ENCODE results near the gene GRIK5.

The GRIK5 gene

DNA sequence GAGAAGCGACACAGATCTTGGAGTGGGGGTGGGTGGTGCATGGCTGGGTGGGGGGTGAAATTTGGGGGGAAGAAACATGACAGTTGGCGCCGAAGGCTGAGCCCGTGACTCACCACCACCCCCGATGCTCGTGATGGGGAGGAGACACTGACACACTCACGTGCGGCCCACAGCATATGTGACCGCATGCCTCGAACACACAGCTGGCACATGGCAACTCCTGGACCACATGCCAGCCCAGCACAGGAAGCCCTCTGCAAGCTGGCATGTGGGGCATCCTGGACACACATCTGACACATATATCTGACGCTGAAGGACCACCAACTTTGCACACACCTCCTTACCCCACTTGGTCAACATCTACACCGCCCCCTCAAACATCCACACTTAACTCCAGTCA lies 1.2 kb upstream of the GRIK5 start:
- peaks cover 33% of the 10 kb centered on the region for H3K27me3 ChIP-seq (replicated peaks; ENCODE audit: control insufficient read depth, insufficient read depth, low read length)
- no peak overlapping the region for H3K9ac ChIP-seq (ENCODE audit: low read length)
- no peak overlapping the region for H3K4me3 ChIP-seq (ENCODE audit: low read length)
- no peaks in the 10 kb centered on the region for H3K9me3 ChIP-seq (ENCODE audit: control insufficient read depth, low read length)
- DNase-seq (ENCODE audit: low read depth) = no peak
- no peaks in the 10 kb centered on the region for H3K36me3 ChIP-seq (ENCODE audit: control insufficient read depth, insufficient read depth, low read length, severe bottlenecking)
- peaks cover 6% of the 10 kb centered on the region for H3K4me1 ChIP-seq (ENCODE audit: control insufficient read depth, insufficient read depth, low read length)

DNA sequence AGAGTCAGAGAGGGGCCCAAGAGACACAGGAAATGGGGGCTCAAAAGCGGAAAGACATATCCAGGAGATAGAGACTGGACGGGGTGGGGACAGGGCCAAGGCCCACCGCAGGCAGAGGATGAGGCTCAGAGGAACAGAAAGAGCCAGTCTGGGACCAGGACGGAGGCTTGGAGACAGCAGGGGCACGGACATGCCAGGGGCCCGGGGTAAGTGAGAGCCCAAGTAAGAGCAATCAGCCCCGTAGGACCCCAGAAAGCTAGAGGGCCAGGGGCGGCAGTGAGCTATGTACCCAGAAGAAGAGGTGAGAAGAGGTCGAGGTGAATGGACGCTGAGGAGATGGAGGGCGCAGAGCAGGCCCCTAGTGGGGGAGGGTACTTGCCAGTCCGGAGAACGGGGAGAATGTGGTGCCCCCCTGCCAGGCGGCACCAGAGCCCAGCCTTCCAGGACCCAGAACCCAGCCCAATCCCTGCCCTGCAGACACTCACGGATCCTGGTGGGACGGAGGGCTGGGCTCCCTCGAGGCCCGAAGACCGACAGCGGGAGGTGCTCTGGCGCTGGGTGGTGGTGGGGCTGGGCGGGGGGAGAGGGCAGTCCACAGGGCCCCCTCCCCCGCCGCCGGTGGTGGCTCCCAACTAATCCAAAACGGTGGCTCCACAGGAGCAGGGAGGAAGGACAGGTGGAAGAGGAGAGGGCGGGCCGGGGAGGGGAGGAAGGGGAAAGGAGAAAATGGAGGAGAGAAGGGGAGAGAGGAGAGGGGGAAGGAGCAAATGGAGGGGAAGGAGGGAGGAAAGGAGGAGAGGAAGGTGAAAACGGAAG lies 1.0 kb downstream of the GRIK5 start:
- no peak overlapping the region for H3K9ac ChIP-seq (ENCODE audit: low read length)
- no peak for DNase-seq (ENCODE audit: low read depth)
- H3K9me3 ChIP-seq (ENCODE audit: control insufficient read depth, low read length) = no peaks in the 10 kb centered on the region
- H3K27me3 ChIP-seq (replicated peaks; ENCODE audit: control insufficient read depth, insufficient read depth, low read length) = peaks cover 55% of the 10 kb centered on the region
- no peak overlapping the region for H3K4me3 ChIP-seq (ENCODE audit: low read length)
- H3K36me3 ChIP-seq (ENCODE audit: control insufficient read depth, insufficient read depth, low read length, severe bottlenecking) = no peaks in the 10 kb centered on the region
- no peaks in the 10 kb centered on the region for H3K4me1 ChIP-seq (ENCODE audit: control insufficient read depth, insufficient read depth, low read length)

DNA sequence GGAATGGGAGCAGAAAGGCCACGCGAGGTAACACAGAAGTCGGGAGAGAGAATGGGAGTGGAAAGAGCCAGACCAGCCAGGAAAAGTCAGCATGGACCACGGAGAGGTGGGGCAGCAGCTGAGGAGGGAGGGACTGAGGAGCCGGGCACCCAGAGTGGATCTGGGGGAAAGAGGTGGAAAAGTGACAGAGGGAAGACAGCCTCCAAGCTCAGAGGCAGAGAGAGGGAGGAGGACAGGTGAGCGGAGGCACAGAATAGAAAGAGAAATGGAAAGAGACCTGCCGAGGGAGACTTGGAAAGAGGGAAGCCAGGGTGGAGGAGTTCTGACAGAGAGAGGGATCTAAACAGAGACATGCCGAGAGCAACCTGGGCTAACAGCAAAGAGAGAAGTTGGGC lies 1.6 kb downstream of the GRIK5 start:
- H3K4me1 ChIP-seq (ENCODE audit: control insufficient read depth, insufficient read depth, low read length) = no peaks in the 10 kb centered on the region
- no peak for DNase-seq (ENCODE audit: low read depth)
- no peaks in the 10 kb centered on the region for H3K9me3 ChIP-seq (ENCODE audit: control insufficient read depth, low read length)
- H3K27me3 ChIP-seq (replicated peaks; ENCODE audit: control insufficient read depth, insufficient read depth, low read length) = peaks cover 57% of the 10 kb centered on the region
- no peak overlapping the region for H3K4me3 ChIP-seq (ENCODE audit: low read length)
- no peak overlapping the region for H3K9ac ChIP-seq (ENCODE audit: low read length)
- H3K36me3 ChIP-seq (ENCODE audit: control insufficient read depth, insufficient read depth, low read length, severe bottlenecking) = no peaks in the 10 kb centered on the region

DNA sequence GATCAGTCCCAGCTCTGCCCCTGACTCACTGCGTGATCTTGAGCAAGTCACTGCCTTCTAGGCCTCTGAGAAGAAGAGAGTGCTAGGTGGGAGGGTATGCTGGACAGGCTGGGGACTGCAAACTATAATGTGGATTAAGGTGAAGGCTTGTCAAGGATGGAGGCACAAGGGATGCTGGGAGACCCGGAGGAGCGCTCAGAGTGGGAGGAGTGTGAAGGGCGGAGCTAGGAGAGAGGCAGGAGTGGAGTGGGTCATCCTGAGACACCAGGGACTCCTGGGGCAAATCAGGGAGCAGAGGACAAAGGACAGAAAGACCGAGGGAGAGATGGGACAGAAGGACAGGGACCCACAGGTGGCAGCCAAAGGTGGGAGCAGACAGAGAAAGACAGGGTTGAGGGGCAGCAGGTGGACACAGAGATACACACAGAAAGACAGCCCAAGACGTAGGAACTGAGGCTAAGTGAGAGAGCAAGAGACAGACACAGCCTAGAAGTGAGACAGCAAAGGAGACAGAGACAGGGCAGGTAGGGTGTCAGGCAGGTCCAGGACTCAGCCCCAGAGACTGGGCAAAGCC lies 2.6 kb downstream of the GRIK5 start:
- Histone ChIP-seq H3K4me3 (ENCODE audit: low read length) (no peak overlapping the region), H3K9me3 (ENCODE audit: control insufficient read depth, low read length) (no peaks in the 10 kb centered on the region), H3K9ac (ENCODE audit: low read length) (no peak overlapping the region), H3K27me3 (replicated peaks; ENCODE audit: control insufficient read depth, insufficient read depth, low read length) (peaks cover 64% of the 10 kb centered on the region), H3K4me1 (ENCODE audit: control insufficient read depth, insufficient read depth, low read length) (no peaks in the 10 kb centered on the region), H3K36me3 (ENCODE audit: control insufficient read depth, insufficient read depth, low read length, severe bottlenecking) (no peaks in the 10 kb centered on the region)
- DNase-seq (ENCODE audit: low read depth) = no peak

DNA sequence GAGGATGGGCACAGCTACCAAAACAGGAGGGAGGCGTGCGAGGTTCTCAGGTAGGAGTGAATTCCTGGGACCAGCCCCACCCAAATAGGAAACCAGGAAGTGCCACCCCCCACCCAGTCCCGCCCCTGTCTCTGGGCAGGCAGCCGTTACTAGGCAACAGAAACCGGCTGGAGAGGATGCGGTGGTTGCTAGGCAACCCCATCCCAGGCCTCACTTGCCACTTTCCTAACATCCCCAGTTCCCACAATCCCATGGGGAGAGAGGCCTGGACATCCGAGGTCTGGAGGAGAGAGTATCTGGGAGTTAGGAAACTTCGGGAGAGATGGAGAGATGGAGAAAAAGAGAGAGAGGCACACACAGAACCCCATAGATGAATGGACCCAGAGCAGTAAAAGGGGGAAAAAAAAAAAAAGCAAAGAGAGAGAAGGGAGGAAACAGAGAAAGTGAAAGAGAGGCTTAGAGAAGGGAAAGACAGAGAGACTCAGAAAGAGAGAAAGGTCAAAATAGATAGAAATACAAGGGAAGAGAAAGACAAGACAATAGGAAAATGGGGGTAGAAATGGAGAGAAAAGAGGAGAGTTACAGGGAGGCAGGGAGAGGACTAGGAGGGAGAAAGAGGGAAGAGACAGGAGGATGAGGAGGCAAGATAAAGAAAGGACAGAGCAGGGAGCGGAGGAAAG lies 3.8 kb downstream of the GRIK5 start:
- peaks cover 71% of the 10 kb centered on the region for H3K27me3 ChIP-seq (replicated peaks; ENCODE audit: control insufficient read depth, insufficient read depth, low read length)
- no peak overlapping the region for H3K9ac ChIP-seq (ENCODE audit: low read length)
- H3K36me3 ChIP-seq (ENCODE audit: control insufficient read depth, insufficient read depth, low read length, severe bottlenecking) = no peaks in the 10 kb centered on the region
- H3K4me1 ChIP-seq (ENCODE audit: control insufficient read depth, insufficient read depth, low read length) = no peaks in the 10 kb centered on the region
- no peaks in the 10 kb centered on the region for H3K9me3 ChIP-seq (ENCODE audit: control insufficient read depth, low read length)
- H3K4me3 ChIP-seq (ENCODE audit: low read length) = no peak overlapping the region
- DNase-seq (ENCODE audit: low read depth) = no peak

DNA sequence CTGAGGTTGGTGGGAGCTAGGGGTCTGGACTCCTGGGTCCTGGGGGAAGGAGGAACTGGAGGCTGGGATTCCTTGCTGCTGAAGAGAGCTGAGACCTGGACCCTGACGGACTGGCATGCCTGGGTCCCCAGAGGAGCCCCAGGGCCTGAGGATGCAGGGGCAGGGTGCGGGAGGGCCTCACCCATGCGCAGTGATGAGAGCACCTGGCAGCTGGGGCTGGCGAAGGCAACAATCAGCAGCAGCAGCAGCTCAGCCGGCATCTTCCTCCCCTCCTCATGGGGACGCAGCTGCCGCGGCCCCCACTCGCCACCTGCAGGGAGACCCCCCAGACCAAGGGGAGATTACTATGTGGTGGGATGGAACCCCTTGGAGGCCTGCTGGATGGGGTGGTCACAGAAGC lies 4.5 kb downstream of the GRIK5 start:
- no peak overlapping the region for H3K4me3 ChIP-seq (ENCODE audit: low read length)
- no peaks in the 10 kb centered on the region for H3K9me3 ChIP-seq (ENCODE audit: control insufficient read depth, low read length)
- no peak overlapping the region for H3K9ac ChIP-seq (ENCODE audit: low read length)
- no peaks in the 10 kb centered on the region for H3K4me1 ChIP-seq (ENCODE audit: control insufficient read depth, insufficient read depth, low read length)
- H3K36me3 ChIP-seq (ENCODE audit: control insufficient read depth, insufficient read depth, low read length, severe bottlenecking) = no peaks in the 10 kb centered on the region
- peaks cover 66% of the 10 kb centered on the region for H3K27me3 ChIP-seq (replicated peaks; ENCODE audit: control insufficient read depth, insufficient read depth, low read length)
- DNase-seq (ENCODE audit: low read depth) = no peak

DNA sequence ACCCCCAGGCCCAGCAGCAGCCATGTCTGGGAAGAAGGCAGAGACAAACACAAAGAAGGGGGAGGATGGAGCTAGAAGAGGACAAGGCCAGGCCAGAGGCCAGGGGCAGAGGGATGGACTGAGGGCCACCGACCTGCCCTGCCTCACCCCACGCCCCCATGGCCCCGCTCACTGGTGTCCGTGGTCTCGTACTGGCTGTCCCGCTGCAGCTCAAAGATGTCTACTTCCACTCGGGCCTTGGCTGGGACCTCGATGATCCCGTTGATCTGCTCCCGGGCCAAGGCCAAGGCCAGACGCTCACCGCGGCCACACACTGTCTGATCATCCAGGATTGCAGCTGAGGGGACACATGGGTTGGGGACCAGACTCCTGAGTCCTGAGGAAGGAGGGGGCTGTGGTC lies 5.0 kb downstream of the GRIK5 start:
- DNase-seq (ENCODE audit: low read depth) = no peak
- Histone ChIP-seq H3K4me3 (ENCODE audit: low read length) (no peak overlapping the region), H3K9me3 (ENCODE audit: control insufficient read depth, low read length) (no peaks in the 10 kb centered on the region), H3K36me3 (ENCODE audit: control insufficient read depth, insufficient read depth, low read length, severe bottlenecking) (no peaks in the 10 kb centered on the region), H3K9ac (ENCODE audit: low read length) (no peak overlapping the region), H3K27me3 (replicated peaks; ENCODE audit: control insufficient read depth, insufficient read depth, low read length) (peaks cover 68% of the 10 kb centered on the region), H3K4me1 (ENCODE audit: control insufficient read depth, insufficient read depth, low read length) (no peaks in the 10 kb centered on the region)

DNA sequence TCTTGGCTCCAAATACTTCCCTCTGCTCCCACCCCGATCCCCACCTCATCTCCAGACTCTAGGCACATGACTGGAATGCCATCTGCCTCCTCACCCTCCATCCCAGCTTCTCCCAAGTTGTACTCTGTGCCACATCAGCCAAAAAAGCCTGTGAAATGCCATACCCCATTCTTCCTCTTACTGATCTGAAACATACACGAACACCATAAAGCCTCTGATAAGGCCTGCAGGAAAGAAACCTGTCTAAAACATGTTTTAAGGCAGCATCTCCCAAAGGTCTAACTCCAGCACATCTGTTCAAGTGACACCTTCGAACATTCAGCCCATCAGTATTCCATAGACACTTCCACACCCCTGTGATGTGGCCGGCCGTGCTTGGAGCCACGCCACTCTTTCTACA lies 5.6 kb downstream of the GRIK5 start:
- H3K4me3 ChIP-seq (ENCODE audit: low read length) = no peak overlapping the region
- H3K9me3 ChIP-seq (ENCODE audit: control insufficient read depth, low read length) = no peaks in the 10 kb centered on the region
- H3K9ac ChIP-seq (ENCODE audit: low read length) = no peak overlapping the region
- no peaks in the 10 kb centered on the region for H3K36me3 ChIP-seq (ENCODE audit: control insufficient read depth, insufficient read depth, low read length, severe bottlenecking)
- no peak for DNase-seq (ENCODE audit: low read depth)
- H3K27me3 ChIP-seq (replicated peaks; ENCODE audit: control insufficient read depth, insufficient read depth, low read length) = peaks cover 69% of the 10 kb centered on the region
- H3K4me1 ChIP-seq (ENCODE audit: control insufficient read depth, insufficient read depth, low read length) = no peaks in the 10 kb centered on the region

DNA sequence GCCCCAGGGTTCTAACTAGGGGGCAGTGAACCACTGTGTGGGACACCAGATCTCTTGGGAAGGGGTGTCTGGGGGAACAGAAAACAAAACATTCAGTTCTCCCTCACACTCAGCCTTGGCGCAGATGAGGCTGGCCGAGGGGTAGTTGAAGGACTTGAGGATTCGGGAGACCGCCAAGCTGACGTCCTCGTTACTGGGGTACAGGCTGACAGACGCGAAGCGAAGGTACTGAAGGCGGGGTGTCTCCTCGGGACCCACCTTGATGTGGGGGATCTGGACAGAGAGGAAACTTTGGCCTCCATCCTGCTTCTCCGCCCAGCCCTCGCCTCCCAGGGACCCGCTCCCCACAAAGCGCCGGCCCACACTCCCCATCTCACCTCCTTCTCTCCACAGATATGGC lies 7.6 kb downstream of the GRIK5 start:
- Histone ChIP-seq H3K9ac (ENCODE audit: low read length) (no peak overlapping the region), H3K27me3 (replicated peaks; ENCODE audit: control insufficient read depth, insufficient read depth, low read length) (peaks cover 63% of the 10 kb centered on the region), H3K4me3 (ENCODE audit: low read length) (no peak overlapping the region), H3K9me3 (ENCODE audit: control insufficient read depth, low read length) (no peaks in the 10 kb centered on the region), H3K36me3 (ENCODE audit: control insufficient read depth, insufficient read depth, low read length, severe bottlenecking) (no peaks in the 10 kb centered on the region), H3K4me1 (ENCODE audit: control insufficient read depth, insufficient read depth, low read length) (no peaks in the 10 kb centered on the region)
- no peak for DNase-seq (ENCODE audit: low read depth)

DNA sequence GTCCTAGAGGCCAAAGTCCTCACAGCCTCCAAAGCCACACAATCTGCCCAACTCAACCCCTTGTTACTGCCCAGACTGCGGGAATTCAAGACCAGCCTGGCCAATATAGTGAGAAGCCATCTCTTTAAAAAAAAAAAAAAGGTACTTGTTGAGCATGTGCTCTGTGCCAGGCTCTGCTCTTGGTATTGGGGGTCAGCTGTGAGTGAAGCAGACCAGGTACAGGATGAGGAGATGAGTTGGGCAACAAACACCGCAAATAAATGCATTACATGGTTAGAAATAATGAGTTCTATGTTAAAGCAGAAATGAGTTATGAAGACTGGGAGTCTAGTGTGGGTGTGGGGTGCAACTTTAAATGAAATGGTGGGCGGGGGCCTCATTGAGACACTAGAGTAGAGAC lies 9.9 kb downstream of the GRIK5 start:
- no peak for DNase-seq (ENCODE audit: low read depth)
- H3K9me3 ChIP-seq (ENCODE audit: control insufficient read depth, low read length) = no peaks in the 10 kb centered on the region

DNA sequence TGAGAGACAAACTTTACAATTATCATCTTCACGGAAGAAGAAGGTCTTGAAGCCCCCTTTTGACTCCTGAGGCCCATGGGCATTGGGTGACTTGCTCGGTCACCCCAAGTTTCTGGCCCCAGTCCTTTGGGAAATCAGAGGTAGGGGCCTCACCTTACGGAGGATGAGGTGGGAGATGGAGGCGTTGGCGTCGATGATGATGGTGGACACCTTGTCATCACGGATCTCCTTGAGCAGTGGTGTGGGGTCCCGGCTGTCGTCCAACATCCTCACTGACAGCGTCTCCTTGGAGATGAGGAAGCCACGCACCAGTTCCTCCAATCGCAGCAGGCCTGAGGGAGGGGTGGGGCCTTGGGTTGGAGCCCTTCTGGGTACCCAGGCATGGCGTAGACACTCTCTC lies 10.8 kb downstream of the GRIK5 start:
- H3K9me3 ChIP-seq (ENCODE audit: control insufficient read depth, low read length) = no peaks in the 10 kb centered on the region
- no peak for DNase-seq (ENCODE audit: low read depth)
- H3K4me1 ChIP-seq (ENCODE audit: control insufficient read depth, insufficient read depth, low read length) = no peaks in the 10 kb centered on the region
- no peaks in the 10 kb centered on the region for H3K36me3 ChIP-seq (ENCODE audit: control insufficient read depth, insufficient read depth, low read length, severe bottlenecking)
- peaks cover 54% of the 10 kb centered on the region for H3K27me3 ChIP-seq (replicated peaks; ENCODE audit: control insufficient read depth, insufficient read depth, low read length)
- no peak overlapping the region for H3K4me3 ChIP-seq (ENCODE audit: low read length)
- no peak overlapping the region for H3K9ac ChIP-seq (ENCODE audit: low read length)

More for the DNA sequence above, 9.9 kb downstream of the GRIK5 start:
- H3K27me3 ChIP-seq (replicated peaks; ENCODE audit: control insufficient read depth, insufficient read depth, low read length) = peaks cover 56% of the 10 kb centered on the region
- H3K36me3 ChIP-seq (ENCODE audit: control insufficient read depth, insufficient read depth, low read length, severe bottlenecking) = no peaks in the 10 kb centered on the region
- no peaks in the 10 kb centered on the region for H3K4me1 ChIP-seq (ENCODE audit: control insufficient read depth, insufficient read depth, low read length)
- H3K9ac ChIP-seq (ENCODE audit: low read length) = no peak overlapping the region
- no peak overlapping the region for H3K4me3 ChIP-seq (ENCODE audit: low read length)

Measured in adipocyte (in vitro differentiated cells).